ENCODE results near the gene RBM6. TPM values are rescaled to one million over a fixed set of nuclear protein-coding genes. Genes with fewer than 3 reads are reported as not detected.

RBM6 gene
- total RNA-seq, 1 experiment from 2014 or later: 118 TPM

DNA sequence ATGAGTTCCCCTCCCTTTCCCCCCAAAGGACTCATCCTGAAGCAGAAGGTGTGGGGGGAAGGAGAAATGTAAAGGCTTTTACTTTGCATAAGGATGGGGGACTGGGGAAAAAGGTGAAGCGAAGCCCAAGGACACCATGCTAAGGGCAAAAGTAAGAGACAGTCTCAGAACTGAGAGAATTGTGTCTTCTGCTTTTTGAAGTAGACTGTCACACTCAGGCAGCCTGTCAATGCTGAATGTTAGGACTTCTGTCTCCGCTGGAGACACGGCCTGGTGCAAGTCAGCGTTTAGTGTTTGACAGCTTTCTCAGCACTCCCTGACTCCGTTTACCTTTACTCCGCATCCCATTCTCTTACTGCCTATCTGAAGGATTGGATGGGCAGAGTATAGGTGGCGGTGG, 162.6 kb downstream of the RBM6 start:
- no peak for ATAC-seq
- Mint-ChIP-seq H3K27me3 (ENCODE audit: low read depth) (no peaks in the 10 kb centered on the region), H3K27ac (no peak overlapping the region), H3K36me3 (peaks cover 87% of the 10 kb centered on the region), H3K9me3 (no peaks in the 10 kb centered on the region), H3K4me3 (no peak overlapping the region), H3K4me1 (no peaks in the 10 kb centered on the region)
- CTCF ChIA-PET: no interaction called here
- DNase-seq (ENCODE audit: low spot score): no peak
- no peak for TF ChIP-seq CREM (CRISPR knock-in tag; IDR thresholded peaks at IDR 0.05)
- TF ChIP-seq, protein P1, sequence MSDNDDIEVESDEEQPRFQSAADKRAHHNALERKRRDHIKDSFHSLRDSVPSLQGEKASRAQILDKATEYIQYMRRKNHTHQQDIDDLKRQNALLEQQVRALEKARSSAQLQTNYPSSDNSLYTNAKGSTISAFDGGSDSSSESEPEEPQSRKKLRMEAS (CRISPR knock-in tag; IDR thresholded peaks at IDR 0.05): no peak
- TF ChIP-seq NFATC4 (CRISPR knock-in tag; IDR thresholded peaks at IDR 0.05): no peak
- TF ChIP-seq, protein P2, sequence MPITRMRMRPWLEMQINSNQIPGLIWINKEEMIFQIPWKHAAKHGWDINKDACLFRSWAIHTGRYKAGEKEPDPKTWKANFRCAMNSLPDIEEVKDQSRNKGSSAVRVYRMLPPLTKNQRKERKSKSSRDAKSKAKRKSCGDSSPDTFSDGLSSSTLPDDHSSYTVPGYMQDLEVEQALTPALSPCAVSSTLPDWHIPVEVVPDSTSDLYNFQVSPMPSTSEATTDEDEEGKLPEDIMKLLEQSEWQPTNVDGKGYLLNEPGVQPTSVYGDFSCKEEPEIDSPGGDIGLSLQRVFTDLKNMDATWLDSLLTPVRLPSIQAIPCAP (CRISPR knock-in tag; IDR thresholded peaks at IDR 0.05): no peak
- no peak for TF ChIP-seq JAZF1 (CRISPR knock-in tag; IDR thresholded peaks at IDR 0.05)
- no peak for TF ChIP-seq OVOL2 (CRISPR knock-in tag; IDR thresholded peaks at IDR 0.05; ENCODE audit: borderline replicate concordance)
- no peak for TF ChIP-seq E2F4 (CRISPR knock-in tag; IDR thresholded peaks at IDR 0.05; ENCODE audit: borderline replicate concordance, low read depth)
- POLR2A ChIA-PET: no interaction called here

DNA sequence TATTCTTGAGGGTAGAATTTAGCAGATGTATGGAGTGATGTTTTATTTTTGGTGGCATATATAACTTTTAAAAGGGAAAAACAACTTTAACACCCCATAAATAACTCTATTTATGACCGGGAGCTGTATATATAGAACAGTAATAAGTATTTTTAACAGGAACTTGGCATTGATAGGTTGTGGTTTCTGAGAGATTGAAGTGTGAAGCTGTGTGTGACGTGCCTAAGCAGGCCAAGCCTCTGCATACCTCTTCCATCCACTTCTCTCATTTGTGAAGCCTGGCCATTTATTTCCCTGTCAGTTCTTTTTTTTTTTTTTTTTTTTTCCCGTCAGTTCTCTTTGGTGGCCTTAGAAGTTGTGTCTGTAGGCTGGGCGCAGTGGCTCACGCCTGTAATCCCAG, 171.8 kb downstream of the RBM6 start:
- ChIA-PET CTCF (interaction anchor here (0.7 to 1.3 kb wide), 3 partner anchors 80 to 411 kb away, joined by 3 to 4 read pairs (median 4); no protein-coding TSS in a partner anchor), POLR2A (no interaction called here)
- DNase-seq (ENCODE audit: low spot score) (no peak), ATAC-seq (no peak)
- H3K27me3 Mint-ChIP-seq (ENCODE audit: low read depth): no peaks in the 10 kb centered on the region
- H3K4me1 Mint-ChIP-seq: peaks cover 3% of the 10 kb centered on the region; the same call in 1 of the 2 replicates
- no peak overlapping the region for H3K27ac Mint-ChIP-seq
- TF ChIP-seq EMX1 (CRISPR knock-in tag; IDR thresholded peaks at IDR 0.05) (no peak), RELA (CRISPR knock-in tag; IDR thresholded peaks at IDR 0.05; ENCODE audit: borderline replicate concordance) (no peak), KAT7 (CRISPR knock-in tag; IDR thresholded peaks at IDR 0.05; ENCODE audit: borderline replicate concordance) (no peak), NR3C1 (CRISPR knock-in tag; conservative IDR thresholded peaks at IDR 0.05; ENCODE audit: low read depth) (no peak), FOXJ3 (CRISPR knock-in tag; IDR thresholded peaks at IDR 0.05; ENCODE audit: borderline replicate concordance) (no peak), MYBL2 (CRISPR knock-in tag; IDR thresholded peaks at IDR 0.05) (no peak)
- TF ChIP-seq, protein P3, sequence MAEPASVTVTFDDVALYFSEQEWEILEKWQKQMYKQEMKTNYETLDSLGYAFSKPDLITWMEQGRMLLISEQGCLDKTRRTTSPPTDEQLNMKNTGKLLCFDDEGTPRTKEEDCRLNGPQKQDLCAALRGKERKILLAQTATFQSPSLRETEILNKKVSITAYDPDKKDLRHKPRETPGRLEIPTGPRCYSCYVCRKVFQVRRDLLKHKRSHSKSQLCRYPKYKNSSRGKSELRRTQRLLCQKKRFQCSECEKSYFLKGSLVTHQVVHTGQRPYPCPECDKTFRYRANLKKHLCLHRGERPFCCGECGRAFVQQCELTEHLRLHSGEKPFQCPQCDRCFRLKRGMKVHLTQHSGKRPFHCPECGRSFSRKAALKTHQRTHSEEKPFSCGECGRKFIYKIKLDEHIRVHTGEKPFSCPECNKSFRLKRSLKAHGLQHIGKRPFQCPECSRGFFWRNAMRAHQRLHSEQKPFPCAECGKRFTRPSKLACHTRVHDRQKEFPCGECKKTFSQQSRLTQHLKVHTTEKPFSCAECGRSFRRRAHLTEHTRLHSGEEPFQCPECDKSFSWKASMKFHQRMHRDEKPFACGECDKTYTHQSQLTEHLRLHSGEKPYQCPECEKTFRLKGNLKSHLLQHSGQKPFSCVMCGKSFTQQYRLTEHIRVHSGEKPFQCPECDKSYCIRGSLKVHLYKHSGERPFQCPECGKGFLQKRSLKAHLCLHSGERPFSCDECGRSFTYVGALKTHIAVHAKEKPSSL (CRISPR knock-in tag; conservative IDR thresholded peaks at IDR 0.05): no peak
- TF ChIP-seq, protein P4, sequence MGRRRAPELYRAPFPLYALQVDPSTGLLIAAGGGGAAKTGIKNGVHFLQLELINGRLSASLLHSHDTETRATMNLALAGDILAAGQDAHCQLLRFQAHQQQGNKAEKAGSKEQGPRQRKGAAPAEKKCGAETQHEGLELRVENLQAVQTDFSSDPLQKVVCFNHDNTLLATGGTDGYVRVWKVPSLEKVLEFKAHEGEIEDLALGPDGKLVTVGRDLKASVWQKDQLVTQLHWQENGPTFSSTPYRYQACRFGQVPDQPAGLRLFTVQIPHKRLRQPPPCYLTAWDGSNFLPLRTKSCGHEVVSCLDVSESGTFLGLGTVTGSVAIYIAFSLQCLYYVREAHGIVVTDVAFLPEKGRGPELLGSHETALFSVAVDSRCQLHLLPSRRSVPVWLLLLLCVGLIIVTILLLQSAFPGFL (CRISPR knock-in tag; IDR thresholded peaks at IDR 0.05; ENCODE audit: borderline replicate concordance): no peak
- TF ChIP-seq, protein P5, sequence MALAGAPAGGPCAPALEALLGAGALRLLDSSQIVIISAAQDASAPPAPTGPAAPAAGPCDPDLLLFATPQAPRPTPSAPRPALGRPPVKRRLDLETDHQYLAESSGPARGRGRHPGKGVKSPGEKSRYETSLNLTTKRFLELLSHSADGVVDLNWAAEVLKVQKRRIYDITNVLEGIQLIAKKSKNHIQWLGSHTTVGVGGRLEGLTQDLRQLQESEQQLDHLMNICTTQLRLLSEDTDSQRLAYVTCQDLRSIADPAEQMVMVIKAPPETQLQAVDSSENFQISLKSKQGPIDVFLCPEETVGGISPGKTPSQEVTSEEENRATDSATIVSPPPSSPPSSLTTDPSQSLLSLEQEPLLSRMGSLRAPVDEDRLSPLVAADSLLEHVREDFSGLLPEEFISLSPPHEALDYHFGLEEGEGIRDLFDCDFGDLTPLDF (CRISPR knock-in tag; IDR thresholded peaks at IDR 0.05): no peak
- TF ChIP-seq, protein P6, sequence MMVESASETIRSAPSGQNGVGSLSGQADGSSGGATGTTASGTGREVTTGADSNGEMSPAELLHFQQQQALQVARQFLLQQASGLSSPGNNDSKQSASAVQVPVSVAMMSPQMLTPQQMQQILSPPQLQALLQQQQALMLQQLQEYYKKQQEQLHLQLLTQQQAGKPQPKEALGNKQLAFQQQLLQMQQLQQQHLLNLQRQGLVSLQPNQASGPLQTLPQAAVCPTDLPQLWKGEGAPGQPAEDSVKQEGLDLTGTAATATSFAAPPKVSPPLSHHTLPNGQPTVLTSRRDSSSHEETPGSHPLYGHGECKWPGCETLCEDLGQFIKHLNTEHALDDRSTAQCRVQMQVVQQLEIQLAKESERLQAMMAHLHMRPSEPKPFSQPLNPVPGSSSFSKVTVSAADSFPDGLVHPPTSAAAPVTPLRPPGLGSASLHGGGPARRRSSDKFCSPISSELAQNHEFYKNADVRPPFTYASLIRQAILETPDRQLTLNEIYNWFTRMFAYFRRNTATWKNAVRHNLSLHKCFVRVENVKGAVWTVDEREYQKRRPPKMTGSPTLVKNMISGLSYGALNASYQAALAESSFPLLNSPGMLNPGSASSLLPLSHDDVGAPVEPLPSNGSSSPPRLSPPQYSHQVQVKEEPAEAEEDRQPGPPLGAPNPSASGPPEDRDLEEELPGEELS (CRISPR knock-in tag; IDR thresholded peaks at IDR 0.05): no peak
- H3K4me3 Mint-ChIP-seq: no peak overlapping the region
- no peaks in the 10 kb centered on the region for H3K9me3 Mint-ChIP-seq
- peaks cover 86% of the 10 kb centered on the region for H3K36me3 Mint-ChIP-seq
